Right lobe of liver (tissue), 6 donors: ENCODE data around the gene EXOC4. TPM values are rescaled to one million over a fixed set of nuclear protein-coding genes. Genes with fewer than 3 reads are reported as not detected.

Source experiments
- ATAC-seq, 4 donors: fragments of 200-7000 bp; cut with Tn5 transposase; one replicate each; pipeline ENCODE4 v1.9.1; 2020; ENCODE audit warnings: mild to moderate bottlenecking in 4 of 4, moderate library complexity in 4 of 4
- DNase-seq, 3 donors: peaks; one replicate each; pipeline ENCODE4 v3.0.0-alpha.2; 2020
- H3K27ac ChIP-seq, 3 donors: fragments of 200-600 bp; one replicate each; pipeline ENCODE4 v1.8.0; 2022
- H3K27me3 ChIP-seq, 2 donors: fragments of 200-600 bp; one replicate each; pipeline ENCODE4 v1.8.0; 2022
- H3K36me3 ChIP-seq, 4 donors: fragments of 200-600 bp; sonication (generic) in 1 of 4; one replicate each; pipeline versions ENCODE4 v1.5.1 to v1.8.0; 2017 to 2022; ENCODE audit warnings: control low read depth in 1 of 4
- H3K4me1 ChIP-seq, 4 donors: fragments of 200-600 bp; sonication (generic) in 1 of 4; one replicate each; pipeline versions ENCODE4 v1.5.1 to v1.8.0; 2017 to 2022; ENCODE audit warnings: control low read depth in 1 of 4
- H3K4me3 ChIP-seq, 3 donors: fragments of 200-600 bp; one replicate each; pipeline ENCODE4 v1.8.0; 2022
- H3K9me3 ChIP-seq, 4 donors: fragments of 200-600 bp; sonication (generic) in 1 of 4; one replicate each; pipeline versions ENCODE4 v1.5.1 to v1.8.0; 2017 to 2022; ENCODE audit warnings: control low read depth in 1 of 4
- POLR2A ChIP-seq: fragments of 450-650 bp; IDR thresholded peaks from one replicate; pipeline ENCODE4 v1.6.1; 2017; ENCODE audit warnings: antibody characterized with exemption, mild to moderate bottlenecking
- WGBS: methylation state at CpG from one replicate; pipeline ENCODE4 v1.1.6; 2018; ENCODE audit warnings: low coverage, low lambda C conversion rate; ENCODE audit not compliant: insufficient coverage; ENCODE audit errors: missing lambda C conversion rate; 5-methylcytosine and 5-hydroxymethylcytosine counted together
- intact Hi-C, 2 donors: fragments of 100-400 bp; cut with DNase I; formaldehyde crosslinking; loops; one replicate each; pipeline versions ENCODE4 v1.11.2 to v1.14.1; 2022
- total RNA-seq, 6 experiments: library from RNA; depleted of rRNA in 2 of 6; stranded (reverse); fragments of >200 nt in 2 of 6; fragmentation: NEBNext Ultra II Directional in 3 of 6; extraction: Animal tissue kit (Norgen Biotek cat#: 25700) in 3 of 6; gene quantifications; one replicate each; pipeline versions ENCODE4 v1.1.0 to v1.2.4, GENCODE V29; 2016 to 2023
- TF ChIP-seq, protein P1 (sequence below), 4 donors: fragments of 200-600 bp in 3 of 4; fragments of 450-650 bp in 1 of 4; IDR thresholded peaks; one replicate each; pipeline versions ENCODE4 v1.5.1 to v1.8.0; 2016 to 2022; ENCODE audit warnings: antibody characterized with exemption in 4 of 4, mild to moderate bottlenecking in 2 of 4
- donor health status: DM: no; HTN: yes; CAD: no.
- donor health status: DM: no; HTN: no; CAD: no.
- donor health status: DM: no; HTN: no; CAD: no.
- donor health status: DM: no; HTN: yes; CAD: no.
- donor health status: DM: no; HTN: yes; CAD: no.

EXOC4 gene
- total RNA-seq, 6 experiments from 2014 or later = 23.7 to 33.5 (median 30.0) TPM

DNA sequence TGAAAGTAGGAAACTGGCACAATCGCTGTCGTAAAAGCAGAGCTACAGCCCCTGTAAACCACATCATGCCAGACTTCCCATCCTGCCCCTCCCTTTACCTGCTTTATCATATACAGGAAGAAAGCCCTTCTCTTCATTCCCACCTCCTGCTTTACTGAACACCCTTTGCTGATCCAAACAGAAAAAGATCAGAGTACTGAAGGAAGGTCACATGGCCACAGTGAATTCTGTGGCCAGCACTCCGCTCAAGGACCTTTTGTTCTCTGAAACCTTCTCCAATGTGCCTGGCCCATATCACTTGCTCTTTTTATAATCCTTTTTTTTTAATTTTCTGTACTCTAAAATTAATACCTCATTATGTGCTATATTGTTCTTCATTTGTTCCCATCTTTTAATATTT, 765.4 kb downstream of the EXOC4 start:
- H3K4me3 ChIP-seq = no peak overlapping the region
- intact Hi-C loops = no loop called here
- no peak for ATAC-seq
- H3K36me3 ChIP-seq = no peaks in the 10 kb centered on the region
- H3K27me3 ChIP-seq = no peaks in the 10 kb centered on the region
- TF ChIP-seq POLR2A = no peak
- TF ChIP-seq, protein P1, sequence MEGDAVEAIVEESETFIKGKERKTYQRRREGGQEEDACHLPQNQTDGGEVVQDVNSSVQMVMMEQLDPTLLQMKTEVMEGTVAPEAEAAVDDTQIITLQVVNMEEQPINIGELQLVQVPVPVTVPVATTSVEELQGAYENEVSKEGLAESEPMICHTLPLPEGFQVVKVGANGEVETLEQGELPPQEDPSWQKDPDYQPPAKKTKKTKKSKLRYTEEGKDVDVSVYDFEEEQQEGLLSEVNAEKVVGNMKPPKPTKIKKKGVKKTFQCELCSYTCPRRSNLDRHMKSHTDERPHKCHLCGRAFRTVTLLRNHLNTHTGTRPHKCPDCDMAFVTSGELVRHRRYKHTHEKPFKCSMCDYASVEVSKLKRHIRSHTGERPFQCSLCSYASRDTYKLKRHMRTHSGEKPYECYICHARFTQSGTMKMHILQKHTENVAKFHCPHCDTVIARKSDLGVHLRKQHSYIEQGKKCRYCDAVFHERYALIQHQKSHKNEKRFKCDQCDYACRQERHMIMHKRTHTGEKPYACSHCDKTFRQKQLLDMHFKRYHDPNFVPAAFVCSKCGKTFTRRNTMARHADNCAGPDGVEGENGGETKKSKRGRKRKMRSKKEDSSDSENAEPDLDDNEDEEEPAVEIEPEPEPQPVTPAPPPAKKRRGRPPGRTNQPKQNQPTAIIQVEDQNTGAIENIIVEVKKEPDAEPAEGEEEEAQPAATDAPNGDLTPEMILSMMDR (IDR thresholded peaks at IDR 0.05) = no peak
- DNase-seq = no peak
- no peak overlapping the region for H3K27ac ChIP-seq
- H3K4me1 ChIP-seq = no peaks in the 10 kb centered on the region
- WGBS = 95% methylated on average over 3 of the region's 3 CpGs
- no peaks in the 10 kb centered on the region for H3K9me3 ChIP-seq

DNA sequence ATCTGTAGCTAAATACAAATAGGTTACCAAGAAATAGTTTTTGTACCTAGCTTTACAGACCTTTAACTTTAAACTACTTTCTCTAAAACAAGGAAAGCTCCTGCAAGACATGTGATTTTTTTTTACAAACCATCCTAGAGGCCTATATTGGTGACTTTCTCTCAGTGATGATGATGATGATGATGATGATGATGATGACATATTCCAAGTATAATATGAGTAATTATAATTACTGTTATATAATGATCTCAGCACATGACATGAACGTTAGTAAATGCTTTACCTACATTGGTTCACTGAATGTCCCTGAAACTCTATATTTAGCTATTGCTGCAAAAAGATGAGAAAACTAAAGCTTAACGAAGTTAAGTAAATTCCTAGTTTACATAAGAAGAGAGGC, 766.4 kb downstream of the EXOC4 start:
- DNase-seq = no peak
- H3K9me3 ChIP-seq = no peaks in the 10 kb centered on the region
- H3K4me3 ChIP-seq = no peak overlapping the region
- H3K27ac ChIP-seq = no peak overlapping the region
- no peaks in the 10 kb centered on the region for H3K27me3 ChIP-seq
- no peaks in the 10 kb centered on the region for H3K36me3 ChIP-seq
- TF ChIP-seq, protein P1 (IDR thresholded peaks at IDR 0.05) = no peak
- no peak for TF ChIP-seq POLR2A
- intact Hi-C loops = no loop called here
- WGBS = 39% methylated on average over 2 of the region's 2 CpGs
- no peak for ATAC-seq
- no peaks in the 10 kb centered on the region for H3K4me1 ChIP-seq

GRCh38 chr7:134021836-134022235, 769.0 kb downstream of the EXOC4 start:
- Histone ChIP-seq H3K27ac (no peak overlapping the region), H3K4me3 (no peak overlapping the region), H3K4me1 (no peaks in the 10 kb centered on the region), H3K9me3 (no peaks in the 10 kb centered on the region), H3K36me3 (no peaks in the 10 kb centered on the region), H3K27me3 (no peaks in the 10 kb centered on the region)
- 100% methylated on average over 1 of the region's 1 CpG for WGBS
- ATAC-seq (no peak), DNase-seq (no peak)
- intact Hi-C loops = no loop called here
- no peak for TF ChIP-seq POLR2A
- TF ChIP-seq, protein P1 (IDR thresholded peaks at IDR 0.05) = no peak

DNA sequence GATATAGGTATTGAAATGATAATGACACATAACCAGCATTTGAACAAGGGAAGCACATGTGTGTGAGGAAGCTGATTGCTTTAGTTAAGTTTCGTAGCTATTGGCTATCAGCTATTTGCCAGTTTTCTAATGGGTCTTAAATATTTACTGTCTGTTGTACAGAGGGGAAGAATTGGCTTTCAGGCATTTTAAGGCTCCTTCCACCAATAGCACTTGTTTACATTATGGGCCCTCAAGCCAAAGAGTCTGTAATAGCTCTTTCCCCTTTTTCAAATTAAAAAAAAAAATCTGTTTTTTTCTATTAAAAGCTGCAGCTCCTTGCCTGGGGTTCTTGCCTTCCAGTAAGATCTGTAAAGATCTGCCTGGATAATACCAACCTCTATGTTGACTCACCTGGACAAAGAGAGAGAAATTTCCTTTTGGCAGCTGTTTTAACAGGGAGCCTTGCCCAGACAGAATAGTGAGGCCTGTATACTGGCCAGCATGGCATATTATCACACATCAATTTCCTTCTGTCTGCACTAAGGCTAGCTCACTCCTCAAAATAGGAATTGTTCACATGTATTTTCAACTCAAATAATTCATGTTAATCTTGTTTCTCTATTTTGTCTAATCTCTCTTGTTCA, 769.5 kb downstream of the EXOC4 start:
- Histone ChIP-seq H3K27me3 (no peaks in the 10 kb centered on the region), H3K9me3 (no peaks in the 10 kb centered on the region), H3K36me3 (no peaks in the 10 kb centered on the region), H3K4me3 (no peak overlapping the region), H3K27ac (no peak overlapping the region), H3K4me1 (no peaks in the 10 kb centered on the region)
- WGBS = 50% methylated on average over 1 of the region's 1 CpG
- DNase-seq (no peak), ATAC-seq (peak; percentile 29 to 94 (median 66))
- intact Hi-C loops = no loop called here
- TF ChIP-seq, protein P1 (IDR thresholded peaks at IDR 0.05) = no peak
- no peak for TF ChIP-seq POLR2A
